ENCODE measurements around the gene COL24A1. TPM values are rescaled to one million over a fixed set of nuclear protein-coding genes. Genes with fewer than 3 reads are reported as not detected.

Gene COL24A1
- total and polyA plus RNA-seq, 2 donors (not counting 3 experiments of a cell fraction or from before 2014, with no cell fraction given) = 0.03 TPM; not detected in 1

- BruUV-seq (replicated peaks) = no TSS peak
- TF ChIP-seq GATA2 (IDR thresholded peaks at IDR 0.05; ENCODE audit: insufficient read depth, insufficient read length, low read depth, low read length) (no peak), POLR2A (IDR thresholded peaks at IDR 0.05; ENCODE audit: low read depth, low read length) (no peak), JUN (IDR thresholded peaks at IDR 0.05; ENCODE audit: borderline replicate concordance, insufficient read depth, insufficient read length, low read depth) (no peak), POLR2AphosphoS5 (IDR thresholded peaks at IDR 0.05; ENCODE audit: insufficient read depth, low read depth, low read length) (no peak), FOS (IDR thresholded peaks at IDR 0.05; ENCODE audit: borderline replicate concordance, insufficient read depth, low read length) (no peak), EZH2 (IDR thresholded peaks at IDR 0.05; ENCODE audit: borderline replicate concordance, low read depth, low read length, severe bottlenecking) (no peak), MYC (IDR thresholded peaks at IDR 0.05; ENCODE audit: low read depth, low read length) (no peak), MAX (IDR thresholded peaks at IDR 0.05; ENCODE audit: insufficient read depth, insufficient read length) (no peak)
- TF ChIP-seq, protein P1, sequence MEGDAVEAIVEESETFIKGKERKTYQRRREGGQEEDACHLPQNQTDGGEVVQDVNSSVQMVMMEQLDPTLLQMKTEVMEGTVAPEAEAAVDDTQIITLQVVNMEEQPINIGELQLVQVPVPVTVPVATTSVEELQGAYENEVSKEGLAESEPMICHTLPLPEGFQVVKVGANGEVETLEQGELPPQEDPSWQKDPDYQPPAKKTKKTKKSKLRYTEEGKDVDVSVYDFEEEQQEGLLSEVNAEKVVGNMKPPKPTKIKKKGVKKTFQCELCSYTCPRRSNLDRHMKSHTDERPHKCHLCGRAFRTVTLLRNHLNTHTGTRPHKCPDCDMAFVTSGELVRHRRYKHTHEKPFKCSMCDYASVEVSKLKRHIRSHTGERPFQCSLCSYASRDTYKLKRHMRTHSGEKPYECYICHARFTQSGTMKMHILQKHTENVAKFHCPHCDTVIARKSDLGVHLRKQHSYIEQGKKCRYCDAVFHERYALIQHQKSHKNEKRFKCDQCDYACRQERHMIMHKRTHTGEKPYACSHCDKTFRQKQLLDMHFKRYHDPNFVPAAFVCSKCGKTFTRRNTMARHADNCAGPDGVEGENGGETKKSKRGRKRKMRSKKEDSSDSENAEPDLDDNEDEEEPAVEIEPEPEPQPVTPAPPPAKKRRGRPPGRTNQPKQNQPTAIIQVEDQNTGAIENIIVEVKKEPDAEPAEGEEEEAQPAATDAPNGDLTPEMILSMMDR (IDR thresholded peaks at IDR 0.05; ENCODE audit: extremely low read depth in 1 of 2, insufficient read depth in 1 of 2, low read depth in 1 of 2, low read length in 2 of 2) = no peak
- Histone ChIP-seq H3K4me3 (replicated peaks in 1 of 3; ENCODE audit: insufficient read depth in 1 of 3, low read depth in 1 of 3, low read length in 3 of 3) (no peak overlapping the region), H3K27ac (ENCODE audit: insufficient read depth, low read depth, low read length) (no peak overlapping the region), H3K4me1 (ENCODE audit: control insufficient read depth, extremely low read depth, insufficient read depth, low read length) (no peaks in the 10 kb centered on the region), H4K20me1 (replicated peaks; ENCODE audit: control insufficient read depth, extremely low read depth, insufficient read depth, low read length) (no peaks in the 10 kb centered on the region), H3K9me3 (replicated peaks; ENCODE audit: control insufficient read depth, insufficient read depth, low read length) (no peaks in the 10 kb centered on the region), H2AFZ (ENCODE audit: low read depth, low read length) (no peak overlapping the region), H3K27me3 (ENCODE audit: control insufficient read depth in 2 of 2, insufficient read depth in 2 of 2, low read length in 2 of 2) (peaks cover 0 to 3% of the 10 kb centered on the region in 2 experiments), H3K79me2 (ENCODE audit: control insufficient read depth, insufficient read depth, low read length) (no peaks in the 10 kb centered on the region), H3K9ac (replicated peaks; ENCODE audit: extremely low read depth, insufficient read depth, low read length) (no peak overlapping the region), H3K36me3 (ENCODE audit: control insufficient read depth in 2 of 2, extremely low read depth in 1 of 2, insufficient read depth in 2 of 2, low read length in 2 of 2) (no peaks in the 10 kb centered on the region), H3K9me1 (replicated peaks; ENCODE audit: control insufficient read depth, extremely low read depth, insufficient read depth, low read length) (no peaks in the 10 kb centered on the region), H3K4me2 (ENCODE audit: insufficient read depth, low read length) (no peak overlapping the region)
- no peak for FAIRE-seq
- ChIA-PET CTCF (no interaction called here), POLR2A (no interaction called here)
- intact Hi-C loops (cut with micrococcal nuclease) (no loop called here), dilution Hi-C loops (cut with MboI; ENCODE audit: extremely low pct_ligation_motif_present, low sequenced_read_pairs) (no loop called here)
- no peak for DNase-seq (ENCODE audit: low read depth, low spot score)
These were observed 40.8 kb upstream of the COL24A1 start for GRCh38 chr1:86197206-86197855.

Measured in endothelial cell of umbilical vein (primary cell).